ENCODE measurements around the gene GALNT12. TPM values are rescaled to one million over a fixed set of nuclear protein-coding genes. Genes with fewer than 3 reads are reported as not detected.

GALNT12 gene
- 1 to 10 TPM in 2 of 4 donors, under 1 TPM in 2; 0.55 to 1.6 (median 1.1) TPM for total RNA-seq

GRCh38 chr9:98807070-98807813 lies at the start of gene GALNT12:
GALNT12 (plus strand) TSS chr9:98807670; CDS start chr9:98807699, 29 bp downstream.
- Histone ChIP-seq H3K4me3 (peak within 1 kb of the TSS; percentile 35 to 57 (median 53)), H3K27ac (no peak within 1 kb of the TSS), H3K36me3 (no peaks in the 10 kb centered on the region), H3K9me3 (no peaks in the 10 kb centered on the region), H3K4me1 (peaks cover 6 to 7% of the 10 kb centered on the region in 2 donors), H3K27me3 (peaks cover 16 to 23% (median 21%) of the 10 kb centered on the region in 3 donors)
- no peak for TF ChIP-seq CTCF (IDR thresholded peaks at IDR 0.05 in 4 of 5, conservative IDR thresholded peaks at IDR 0.05 in 1 of 5)
- TF ChIP-seq POLR2A (IDR thresholded peaks at IDR 0.05): no peak
- intact Hi-C loops (cut with DNase I; ENCODE audit: low total_unique reads): no loop called here
- in situ Hi-C loops (cut with MboI; ENCODE audit: low sequenced_read_pairs in 4 of 4): no loop called here
- ATAC-seq (peak; percentile 14 to 34), DNase-seq (no peak)

GRCh38 chr9:98760231-98760630 lies 47.2 kb upstream of the GALNT12 start:
- H3K4me3 ChIP-seq: no peak overlapping the region
- TF ChIP-seq CTCF (IDR thresholded peaks at IDR 0.05 in 4 of 5, conservative IDR thresholded peaks at IDR 0.05 in 1 of 5) (no peak), POLR2A (IDR thresholded peaks at IDR 0.05) (no peak)
- intact Hi-C loops (cut with DNase I; ENCODE audit: low total_unique reads) (no loop called here), in situ Hi-C loops (cut with MboI; ENCODE audit: low sequenced_read_pairs in 4 of 4) (loop anchor here in 2 of 4 donors (25.0 kb wide), 1 partner anchor 448 kb away; no protein-coding TSS in a partner anchor)
- no peaks in the 10 kb centered on the region for H3K9me3 ChIP-seq
- H3K4me1 ChIP-seq: no peaks in the 10 kb centered on the region
- H3K27ac ChIP-seq: no peak overlapping the region
- DNase-seq: no peak
- H3K36me3 ChIP-seq: peaks cover 0 to 33% of the 10 kb centered on the region in 2 donors
- no peaks in the 10 kb centered on the region for H3K27me3 ChIP-seq
- ATAC-seq: no peak

- DNase-seq: no peak
- Histone ChIP-seq H3K4me3 (no peak overlapping the region), H3K9me3 (no peaks in the 10 kb centered on the region), H3K27me3 (no peaks in the 10 kb centered on the region), H3K27ac (no peak overlapping the region), H3K4me1 (no peaks in the 10 kb centered on the region), H3K36me3 (peaks cover 0 to 35% of the 10 kb centered on the region in 2 donors)
- no peak for ATAC-seq
- in situ Hi-C loops (cut with MboI; ENCODE audit: low sequenced_read_pairs in 4 of 4): loop anchor here in 2 of 4 donors (25.0 kb wide), 1 partner anchor 452 kb away; no protein-coding TSS in a partner anchor
- intact Hi-C loops (cut with DNase I; ENCODE audit: low total_unique reads): no loop called here
- no peak for TF ChIP-seq POLR2A (IDR thresholded peaks at IDR 0.05)
- TF ChIP-seq CTCF (IDR thresholded peaks at IDR 0.05 in 4 of 5, conservative IDR thresholded peaks at IDR 0.05 in 1 of 5): no peak
Observed at GRCh38 chr9:98763986-98764745, 43.3 kb upstream of the GALNT12 start.

- no peak for TF ChIP-seq POLR2A (IDR thresholded peaks at IDR 0.05)
- no peak for TF ChIP-seq CTCF (IDR thresholded peaks at IDR 0.05 in 4 of 5, conservative IDR thresholded peaks at IDR 0.05 in 1 of 5)
- no peak overlapping the region for H3K4me3 ChIP-seq
- no peaks in the 10 kb centered on the region for H3K4me1 ChIP-seq
- no peaks in the 10 kb centered on the region for H3K9me3 ChIP-seq
- peaks cover 0 to 35% of the 10 kb centered on the region in 2 donors for H3K36me3 ChIP-seq
- DNase-seq: no peak
- in situ Hi-C loops (cut with MboI; ENCODE audit: low sequenced_read_pairs in 4 of 4) (loop anchor here in 2 of 4 donors (25.0 kb wide), 1 partner anchor 453 kb away; no protein-coding TSS in a partner anchor), intact Hi-C loops (cut with DNase I; ENCODE audit: low total_unique reads) (no loop called here)
- no peak overlapping the region for H3K27ac ChIP-seq
- ATAC-seq: no peak
- H3K27me3 ChIP-seq: no peaks in the 10 kb centered on the region
Observed at GRCh38 chr9:98765256-98765655, 42.2 kb upstream of the GALNT12 start.

Data from gastrocnemius medialis (tissue), 4 donors.